ENCODE results near the gene CCDC9B.
A peak's percentile ranks its signal among the peaks of the same experiment; 100 is the strongest.

Gene CCDC9B

DNA sequence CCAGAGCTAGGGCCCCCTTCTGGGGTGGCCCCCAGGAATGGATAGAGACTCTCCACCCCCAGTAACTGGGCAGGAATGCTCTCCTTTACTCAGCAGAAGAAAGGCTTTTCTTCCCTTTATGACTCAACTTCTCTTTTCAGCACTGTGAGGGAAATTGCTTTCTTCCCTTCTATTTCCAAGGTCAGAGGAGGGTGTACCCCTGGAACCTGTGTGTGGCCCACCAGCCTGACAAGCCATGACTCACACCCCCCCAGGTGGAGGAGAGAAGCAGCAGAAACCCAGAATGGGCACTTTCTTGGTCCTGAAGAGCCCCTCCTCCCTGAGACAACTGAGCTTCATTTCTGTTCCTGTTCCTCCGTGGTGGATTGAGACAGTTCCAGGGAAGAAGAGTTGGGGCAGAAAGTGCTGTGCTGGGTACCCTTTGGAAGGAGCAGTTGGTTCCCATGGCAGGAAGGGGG is 55.2 kb downstream of the CCDC9B start:
- DNase-seq = no peak

DNA sequence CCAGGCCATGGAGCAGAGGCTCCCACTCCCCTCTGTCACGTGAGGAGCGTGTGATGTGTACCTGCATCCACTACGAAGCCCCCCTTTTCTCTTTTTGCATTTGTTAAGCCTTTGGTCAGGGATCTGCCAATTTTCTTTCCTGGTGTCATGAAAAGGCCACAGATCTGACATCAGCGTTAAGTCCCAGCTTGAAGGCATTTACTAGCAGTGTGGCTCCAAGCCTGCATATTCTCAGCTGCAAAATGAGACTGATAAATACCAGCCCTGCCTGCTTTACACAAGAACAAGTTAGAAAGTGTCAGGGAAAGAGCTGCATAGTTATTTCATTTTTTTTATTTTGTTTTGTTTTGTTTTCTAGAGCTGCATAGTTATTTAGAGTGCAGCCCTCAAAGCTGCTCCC is 55.6 kb downstream of the CCDC9B start:
- DNase-seq = no peak

DNA sequence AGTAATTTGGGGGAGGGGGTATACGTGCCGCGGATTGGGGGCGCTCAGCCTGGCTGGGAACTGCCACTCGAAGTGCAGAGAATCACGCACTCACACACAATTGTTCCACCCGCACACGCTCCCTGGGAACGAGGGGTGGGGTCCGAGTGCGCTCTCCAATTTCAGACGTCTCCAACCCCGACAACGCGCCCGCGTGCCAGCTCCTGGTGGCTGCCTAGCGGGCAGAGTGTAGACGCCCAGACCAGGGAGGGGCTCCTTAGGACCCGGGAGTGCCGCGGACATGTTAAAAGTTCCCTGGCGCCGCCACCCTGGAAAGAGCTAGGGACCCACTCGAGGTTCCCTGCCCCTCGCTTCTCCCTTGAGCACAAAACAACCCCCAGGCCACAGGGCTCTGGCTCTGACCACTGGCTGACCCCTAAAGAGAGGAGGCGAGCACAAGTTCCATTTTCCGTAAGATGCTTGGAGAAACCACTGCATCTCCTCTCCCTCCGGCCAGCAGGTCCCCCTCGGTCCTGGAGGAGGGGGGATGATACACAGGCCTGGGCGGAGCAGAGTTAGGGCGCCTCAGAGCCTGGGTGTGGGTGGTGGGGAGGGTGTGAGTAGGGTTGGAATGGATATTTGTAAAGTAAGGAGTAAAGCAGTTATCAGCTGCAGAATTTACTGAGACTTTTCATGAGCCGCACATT is 57.0 kb downstream of the CCDC9B start:
- DNase-seq = no peak

DNA sequence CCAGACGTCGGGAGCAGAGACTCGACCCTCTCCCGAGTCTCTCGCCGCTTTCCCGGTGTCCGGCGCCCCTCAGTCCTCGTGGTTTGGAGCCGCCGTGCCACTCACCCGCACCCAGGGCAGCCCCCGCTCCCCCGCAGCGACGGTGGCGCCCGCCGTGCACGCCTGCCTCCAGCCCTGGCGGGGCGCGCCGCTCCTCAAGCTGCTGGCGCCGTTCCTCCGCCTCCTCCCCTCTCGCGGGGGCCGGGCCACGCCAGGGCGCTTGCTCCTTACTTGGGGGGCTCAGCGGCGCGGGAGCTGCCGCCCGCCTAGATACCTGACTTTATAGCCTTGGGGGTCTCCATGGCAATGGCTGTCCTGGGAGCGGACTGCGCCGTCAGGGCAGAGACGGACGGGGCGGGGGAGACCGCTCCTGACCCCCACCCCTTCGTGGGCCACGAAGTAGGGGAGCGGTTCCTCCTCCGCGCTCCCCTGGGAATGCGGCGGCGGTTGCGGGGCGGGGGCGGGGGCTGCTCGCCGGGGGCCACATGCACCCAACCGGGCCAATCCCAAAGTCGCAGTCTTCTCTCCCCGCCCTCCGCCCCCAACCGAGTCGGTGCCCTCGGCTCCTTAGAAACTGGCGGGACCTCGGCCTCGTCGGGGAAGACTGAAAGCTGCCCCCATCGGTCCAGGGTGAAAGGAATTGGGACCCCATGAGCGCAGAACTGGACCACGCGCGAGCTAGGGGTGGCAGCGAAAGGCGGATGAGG is 57.7 kb downstream of the CCDC9B start, which contains the start of gene ANKRD63:
ANKRD63 (minus strand) TSS at position 196 of the 746 bp plus-strand sequence. CDS start 478 bp downstream, outside the sequence.
- peak; percentile 45 for DNase-seq

DNA sequence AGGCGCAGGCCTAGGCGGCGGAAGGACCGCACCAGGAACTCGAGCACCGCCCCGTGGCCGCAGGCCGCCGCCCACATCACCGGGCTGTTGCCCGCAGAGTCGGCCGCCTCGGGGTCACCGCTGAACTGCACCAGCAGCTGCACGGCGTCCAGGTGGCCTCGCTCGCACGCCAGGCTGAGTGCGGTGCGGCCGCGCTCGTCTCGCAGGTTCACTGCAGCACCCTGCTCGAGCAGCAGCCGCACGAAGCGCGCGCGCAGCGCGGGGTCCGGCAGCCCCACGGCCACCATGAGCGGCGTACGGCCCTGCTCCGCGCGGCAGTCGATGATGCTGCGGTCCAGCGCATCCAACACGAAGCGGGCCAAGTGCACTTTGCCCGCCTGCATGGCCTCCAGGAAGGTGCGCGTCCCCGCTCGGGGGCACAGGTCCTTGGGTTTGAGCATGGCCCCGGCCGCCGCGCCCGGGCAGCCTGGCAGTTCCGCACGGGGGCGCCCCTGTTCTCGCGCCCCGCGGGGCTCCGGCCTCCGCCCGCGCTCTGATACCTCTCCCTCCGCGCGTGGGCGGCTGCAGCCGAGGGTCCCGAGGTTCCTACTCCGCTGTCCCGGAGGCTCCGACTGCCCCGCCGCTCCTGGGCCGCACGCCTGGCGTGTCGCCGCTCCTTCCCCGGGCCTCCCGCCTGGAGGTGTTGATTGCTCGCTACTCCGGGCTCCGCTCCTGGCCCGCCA is 58.4 kb downstream of the CCDC9B start:
- peak; percentile 50 for DNase-seq

DNA sequence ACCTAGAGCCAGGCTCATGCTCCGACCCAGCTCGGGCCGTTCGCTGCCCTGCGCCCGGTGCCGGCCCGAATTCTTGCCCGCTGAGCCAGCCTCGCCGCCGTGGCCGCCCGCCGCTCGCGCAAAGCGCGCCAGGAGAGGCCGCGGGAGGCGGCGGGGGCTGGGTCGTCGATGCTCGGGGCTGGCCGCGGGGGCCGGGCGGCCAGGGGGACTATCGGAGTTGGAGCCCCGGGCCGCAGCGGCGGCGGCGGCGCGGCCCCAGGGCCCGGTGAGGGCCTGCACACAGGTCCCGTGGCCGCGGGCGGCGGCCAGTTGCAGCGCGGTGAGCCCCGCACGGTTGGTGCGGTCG is 59.0 kb downstream of the CCDC9B start:
- no peak for DNase-seq
